GM19043 (cell line): ENCODE data around the gene SDE2.
"Not testable (repeated sequence)": the region's sequence is repeated elsewhere in the genome, so short reads cannot be mapped to it uniquely, and the experiment has no call there.

Experiments
- ATAC-seq: cut with Tn5 transposase; IDR thresholded peaks from one replicate; pipeline ENCODE4 v1.9.1; 2021; ENCODE audit warnings: low read depth; ENCODE audit not compliant: unreplicated experiment

SDE2 gene

DNA sequence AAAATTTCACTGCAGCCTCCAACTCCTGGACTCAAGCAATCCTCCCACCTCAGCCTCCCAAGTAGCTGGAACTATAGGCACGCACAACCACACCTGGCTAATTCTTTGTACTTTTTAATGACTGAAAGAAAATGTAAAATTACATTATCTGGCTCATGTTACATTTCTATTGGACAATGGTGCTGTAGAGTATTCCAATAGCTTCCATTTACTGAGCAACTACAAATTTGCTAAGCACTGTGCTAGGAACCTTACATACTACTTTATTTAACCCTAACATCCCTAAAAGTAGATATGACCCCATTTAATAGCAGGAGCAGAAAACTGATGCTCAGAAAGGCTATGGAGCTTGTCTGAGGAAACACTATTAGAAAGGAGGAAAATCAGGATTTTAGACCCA lies 19.7 kb downstream of the SDE2 start:
- ATAC-seq: no peak

DNA sequence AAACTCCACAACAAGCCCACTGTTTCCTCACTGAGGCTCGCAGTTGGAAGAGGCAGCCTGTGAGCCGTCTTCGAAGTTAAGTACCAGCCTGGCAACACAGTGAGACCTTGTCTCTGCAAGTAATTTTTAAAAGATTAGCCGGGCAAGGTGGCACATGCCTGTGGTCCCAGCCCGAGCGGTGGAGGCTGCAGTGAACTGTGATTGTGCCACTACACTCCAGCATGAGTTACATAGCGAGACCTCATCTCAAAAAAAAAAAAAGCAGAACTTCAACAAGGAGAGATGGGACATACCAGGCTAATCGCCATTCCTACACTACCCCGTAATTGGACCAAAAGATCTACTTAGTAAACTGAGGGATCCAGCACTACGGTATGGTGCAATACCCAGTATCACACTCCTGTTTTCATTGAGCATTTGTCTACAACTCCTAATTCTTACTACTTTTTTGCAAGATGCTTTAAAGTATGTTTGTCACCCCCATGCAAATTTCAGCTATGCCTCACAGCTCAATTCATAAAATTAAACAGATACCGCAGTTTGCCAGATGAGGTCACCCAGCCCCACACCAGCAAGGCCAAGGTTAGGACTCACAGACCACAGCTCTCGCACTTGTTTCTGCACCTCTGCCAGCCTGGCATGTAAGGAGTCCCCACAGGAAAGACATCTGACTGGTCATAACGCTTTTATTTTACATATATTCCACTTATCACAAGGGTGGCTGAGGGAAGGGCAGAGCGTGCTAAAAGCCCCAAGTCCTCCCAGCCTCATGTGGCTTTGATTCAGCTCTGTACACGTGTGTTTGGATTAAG lies 21.0 kb downstream of the SDE2 start:
- peak; percentile 62 for ATAC-seq

DNA sequence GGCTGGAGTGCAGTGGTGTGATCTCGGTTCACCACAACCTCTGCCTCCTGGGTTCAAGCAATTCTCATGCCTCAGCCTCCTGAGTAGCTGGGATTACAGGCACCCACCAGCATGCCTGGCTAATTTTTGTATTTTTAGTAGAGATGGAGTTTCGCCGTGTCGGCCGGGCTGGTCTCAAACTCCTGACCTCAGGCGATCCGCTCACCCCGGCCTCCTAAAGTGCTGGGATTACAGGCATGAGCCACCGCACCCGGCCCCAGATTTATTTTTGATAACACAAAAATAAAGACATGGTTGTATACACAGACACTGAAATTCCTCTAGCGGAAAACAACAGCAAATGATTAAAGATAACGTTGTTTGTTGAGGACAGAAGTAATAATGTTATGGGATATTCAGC lies 24.0 kb downstream of the SDE2 start:
- not testable (repeated sequence) for ATAC-seq

- no peak for ATAC-seq
These were observed 24.7 kb downstream of the SDE2 start for GRCh38 chr1:225974454-225974853.

DNA sequence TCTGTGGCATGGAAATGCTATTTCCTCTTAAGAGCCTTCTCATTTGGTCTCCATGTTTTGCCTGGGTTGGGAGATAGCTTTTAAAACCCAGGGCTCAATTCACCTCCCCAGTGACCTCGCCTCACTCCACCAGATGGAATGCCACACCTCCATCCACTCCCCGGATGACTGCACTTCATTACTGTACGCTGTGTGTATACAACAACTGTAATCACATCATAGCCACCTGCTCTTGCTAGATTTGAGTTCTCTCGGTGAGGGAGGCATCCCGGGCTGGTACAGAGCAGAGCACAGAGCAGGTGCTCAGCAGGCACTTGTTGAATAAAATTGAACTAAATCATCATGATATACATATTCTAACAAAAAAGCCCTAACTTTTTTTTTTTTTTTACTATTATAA lies 26.0 kb downstream of the SDE2 start:
- no peak for ATAC-seq

DNA sequence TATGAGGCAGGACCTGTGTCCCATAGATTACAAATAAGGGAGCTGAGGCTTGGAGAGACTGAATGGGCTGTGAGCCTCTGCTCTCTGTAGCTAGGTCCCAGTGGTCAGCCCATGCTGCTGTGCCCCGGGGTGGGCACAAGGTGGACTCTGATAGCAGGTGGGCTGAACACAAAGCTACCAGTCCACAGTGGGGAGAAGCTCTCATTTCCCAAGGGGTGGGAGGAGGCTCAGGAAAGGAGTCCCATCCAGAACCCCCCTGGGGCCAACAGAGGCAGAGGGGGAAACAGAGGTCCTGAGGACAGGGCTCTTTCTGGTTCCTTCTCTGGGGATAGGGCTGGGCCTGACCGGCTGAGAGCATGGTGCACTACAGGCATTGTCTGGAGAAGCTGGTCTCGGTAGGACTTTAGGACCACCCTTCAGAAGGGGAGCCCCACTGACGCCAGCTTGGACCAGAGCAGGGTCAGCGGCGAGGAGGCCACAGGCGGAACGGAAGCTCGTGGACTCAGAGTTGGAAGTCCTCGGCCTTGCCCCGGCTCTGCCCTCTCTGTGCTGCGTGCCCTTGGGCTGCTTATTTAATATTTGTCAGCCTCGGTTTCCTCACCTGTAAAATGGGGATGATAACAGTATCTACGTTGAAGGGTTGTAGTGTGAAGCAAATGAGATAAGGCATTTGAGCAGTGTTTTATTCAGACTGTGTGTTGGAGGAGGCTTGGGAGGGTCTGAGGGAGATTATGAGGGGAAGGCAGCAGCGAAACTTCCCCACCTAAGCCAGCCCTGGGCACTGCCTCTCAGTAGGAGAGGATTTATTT lies 26.6 kb downstream of the SDE2 start:
- no peak for ATAC-seq

- not testable (repeated sequence) for ATAC-seq
These were observed 28.5 kb downstream of the SDE2 start for GRCh38 chr1:225970592-225971157.

GRCh38 chr1:225969751-225970150 lies 29.4 kb downstream of the SDE2 start:
- ATAC-seq: not testable (repeated sequence)

- ATAC-seq: no peak
These were observed 33.9 kb downstream of the SDE2 start for GRCh38 chr1:225965231-225965630.

DNA sequence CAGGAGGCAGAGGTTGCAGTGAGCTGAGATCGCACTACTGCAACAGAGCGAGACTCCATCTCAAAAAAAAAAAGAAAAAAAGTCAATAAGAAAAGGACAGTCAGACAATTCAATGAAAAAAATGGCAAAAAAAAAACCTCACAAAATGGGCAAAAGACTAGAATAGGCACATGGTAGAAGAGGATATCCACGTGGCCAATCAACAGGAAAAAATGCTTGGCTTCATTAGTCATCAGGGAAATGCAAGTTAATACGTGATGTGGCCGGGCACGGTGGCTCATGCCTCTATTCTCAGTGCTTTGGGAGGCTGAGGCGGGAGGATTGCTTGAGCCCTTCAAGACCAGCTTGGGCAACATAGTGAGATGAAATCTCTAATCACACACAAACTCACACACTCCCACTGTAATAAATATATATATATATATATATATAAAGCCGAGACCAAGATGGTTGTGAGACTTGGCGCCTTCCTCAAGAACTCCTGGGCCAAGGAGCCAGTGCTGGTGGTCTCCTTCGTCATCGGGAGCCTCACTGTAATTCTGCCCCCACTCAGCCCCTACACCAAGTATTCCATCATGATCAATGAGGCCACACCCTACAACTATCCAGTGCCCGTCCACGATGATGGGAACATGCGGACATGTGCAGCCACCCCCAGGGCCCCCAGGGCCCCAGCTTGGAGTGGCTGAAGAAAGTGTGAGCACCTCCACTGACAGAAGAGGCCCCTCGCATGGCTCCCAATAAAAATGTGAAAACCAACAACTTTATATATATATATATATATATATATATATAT lies 35.2 kb downstream of the SDE2 start:
- no peak for ATAC-seq

DNA sequence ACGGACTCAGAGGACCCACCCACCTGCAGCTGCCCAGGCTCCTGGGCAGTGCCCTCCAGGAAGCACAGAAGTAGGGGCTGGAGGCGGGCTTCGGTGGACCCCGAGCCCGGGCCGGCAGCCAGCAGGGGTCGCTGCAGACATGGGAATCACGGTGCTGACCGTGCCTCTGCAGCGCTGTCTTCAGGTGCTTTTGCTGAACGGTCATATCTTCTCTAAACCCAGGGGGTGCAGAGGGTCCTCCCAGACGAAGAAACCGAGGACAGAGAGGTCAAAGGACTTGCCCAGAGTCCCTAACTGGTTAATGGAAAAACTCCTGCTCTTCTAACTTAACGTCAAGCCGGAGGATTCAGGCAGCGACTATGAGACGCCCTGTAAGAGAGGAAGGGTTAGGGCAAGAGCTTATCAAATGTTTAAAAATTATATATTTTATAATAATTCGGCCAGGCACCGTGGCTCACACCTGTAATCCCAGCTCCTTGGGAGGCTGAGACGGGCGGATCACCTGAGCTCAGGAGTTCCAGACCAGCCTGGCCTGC lies 36.6 kb downstream of the SDE2 start:
- peak; percentile 75 for ATAC-seq

- ATAC-seq: no peak
These were observed 37.3 kb downstream of the SDE2 start for GRCh38 chr1:225961659-225962439.

DNA sequence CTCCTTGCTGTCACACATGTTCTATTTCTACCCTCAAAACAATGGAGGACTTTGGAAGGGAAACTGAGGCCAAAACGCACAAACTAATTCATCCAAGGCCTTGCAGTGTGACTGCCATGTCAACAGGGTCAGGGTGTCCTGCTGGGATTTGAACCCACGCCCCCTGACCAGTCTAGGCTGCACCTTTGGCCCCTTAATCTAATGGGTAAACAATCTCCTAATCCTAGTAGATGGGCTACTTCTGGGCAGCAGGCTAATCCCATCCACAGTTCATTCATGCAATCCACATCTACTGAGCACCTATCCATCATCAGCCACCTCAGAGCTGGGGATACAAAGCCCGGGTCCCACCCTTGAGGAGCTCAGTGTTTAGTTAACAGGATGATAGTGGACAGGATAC lies 41.1 kb downstream of the SDE2 start:
- no peak for ATAC-seq

- ATAC-seq: no peak
These were observed 44.4 kb downstream of the SDE2 start for GRCh38 chr1:225954753-225955152.

- no peak for ATAC-seq
These were observed 45.8 kb downstream of the SDE2 start for GRCh38 chr1:225953315-225953714.

DNA sequence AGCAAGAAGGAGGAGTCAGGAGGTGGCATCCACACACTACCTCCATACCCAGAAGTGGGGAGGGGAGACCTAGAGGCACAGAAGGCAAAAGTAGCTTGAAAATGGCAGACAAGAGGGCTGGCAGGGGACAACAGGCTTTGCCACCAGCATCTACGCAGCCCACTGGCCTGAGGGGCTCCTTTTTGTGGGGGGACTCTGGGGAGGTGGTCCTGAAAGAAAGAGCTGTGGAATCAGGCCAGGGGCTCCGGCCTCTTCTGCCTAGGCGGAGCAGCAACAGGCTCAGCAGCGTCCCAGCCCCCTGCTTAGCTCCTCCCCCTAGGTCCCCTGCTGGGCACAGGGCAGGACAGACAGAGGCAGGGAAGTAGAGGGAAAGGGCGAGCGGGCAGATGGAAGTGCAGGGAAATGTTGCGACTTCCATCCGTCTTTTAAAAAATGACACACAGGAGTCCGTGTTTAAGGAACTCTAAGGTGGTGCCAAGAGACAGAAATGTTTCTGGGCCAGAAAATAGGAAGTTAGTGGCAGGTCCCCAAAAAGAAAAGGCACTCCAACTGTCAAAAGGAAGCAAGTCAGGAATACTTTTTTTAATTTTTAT lies 48.1 kb downstream of the SDE2 start:
- no peak for ATAC-seq

- ATAC-seq: no peak
These were observed 50.1 kb downstream of the SDE2 start for GRCh38 chr1:225949041-225949440.

- ATAC-seq: no peak
These were observed 52.3 kb downstream of the SDE2 start for GRCh38 chr1:225946803-225947202.

DNA sequence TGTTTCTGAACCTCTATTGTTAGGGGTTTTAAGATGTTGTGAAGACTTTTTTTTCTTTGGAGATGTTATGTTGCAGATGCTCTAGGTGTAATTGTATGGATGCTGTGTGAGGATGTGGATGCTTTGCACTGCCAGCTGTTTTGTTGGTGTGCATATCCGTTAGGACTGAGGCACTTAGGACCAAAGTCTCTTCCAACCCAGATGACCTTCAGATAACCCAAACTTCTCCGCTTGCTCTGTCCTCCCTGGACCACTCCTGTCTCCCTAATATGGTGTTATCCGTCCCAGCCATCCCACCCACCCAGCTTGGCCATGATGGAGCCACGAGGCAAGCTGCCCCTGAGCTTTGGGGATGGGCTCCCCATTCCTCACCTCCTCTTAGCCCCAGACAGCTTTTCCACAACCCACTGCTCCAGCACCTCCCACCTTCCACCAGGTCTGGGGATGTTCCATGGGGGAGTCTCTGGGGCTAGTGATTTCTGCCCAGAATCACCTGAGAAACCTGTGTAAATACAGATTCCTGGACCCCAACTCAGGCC lies 53.0 kb downstream of the SDE2 start:
- no peak for ATAC-seq
